ENCODE results near the gene PPHLN1.

The PPHLN1 gene

DNA sequence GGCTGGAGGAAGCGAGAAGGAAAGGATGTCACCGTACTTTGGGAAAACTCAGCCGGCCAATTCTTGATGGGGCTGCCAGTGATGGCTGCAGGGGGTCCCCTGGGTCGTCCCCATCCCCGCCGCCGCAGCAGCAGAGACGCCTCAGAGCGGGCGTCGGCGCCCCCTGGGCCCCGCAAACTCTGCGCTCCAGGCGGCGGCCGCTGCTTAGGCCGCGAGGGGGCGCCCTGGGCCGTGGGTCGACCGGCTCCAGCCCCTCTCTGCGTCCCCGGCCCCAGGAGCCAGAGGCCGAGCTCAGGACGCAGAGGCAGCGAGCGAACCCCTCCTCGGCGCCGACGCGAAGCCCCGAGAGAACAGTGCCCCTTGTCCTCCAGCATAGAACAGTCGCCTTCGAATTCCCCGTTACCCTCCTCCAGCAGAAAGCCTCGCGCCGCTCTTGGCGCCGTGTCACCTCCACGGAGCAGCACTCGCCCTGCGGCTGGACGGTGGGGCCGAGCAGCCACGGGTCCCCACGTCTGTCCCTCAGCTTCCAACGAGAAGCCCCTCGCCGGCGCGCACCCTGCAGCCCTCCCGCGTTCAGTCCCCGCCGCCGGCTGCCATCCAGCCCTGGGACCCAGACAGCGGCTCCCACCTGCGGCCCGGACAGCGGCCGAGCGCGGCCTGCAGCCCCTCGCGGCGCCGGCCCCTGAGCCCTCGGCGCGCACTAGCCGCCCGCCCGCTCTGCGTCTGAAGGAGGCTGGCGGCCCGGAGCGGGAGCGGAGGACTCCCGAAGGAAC lies 157.0 kb downstream of the PPHLN1 start:
- TF ChIP-seq ZNF274 (IDR thresholded peaks at IDR 0.05; ENCODE audit: low read depth, low read length), result no peak
- peak overlapping the region; percentile 75 for H3K4me3 ChIP-seq (ENCODE audit: low read length)

DNA sequence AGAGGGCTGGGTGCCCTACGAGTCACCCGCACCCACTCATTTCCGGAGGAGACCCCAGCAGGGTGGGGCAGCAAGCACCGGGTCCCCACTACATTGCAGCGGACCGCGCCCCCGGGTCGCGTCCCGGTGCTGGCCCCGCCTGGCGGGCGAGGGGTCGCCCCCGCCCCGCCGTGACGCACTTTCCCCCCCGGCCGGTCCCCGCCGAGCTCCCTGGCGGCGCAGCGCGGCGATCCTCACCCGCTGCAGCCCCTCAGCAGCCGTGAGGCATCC lies 157.5 kb downstream of the PPHLN1 start:
- H3K4me3 ChIP-seq (ENCODE audit: low read length), result peak overlapping the region; percentile 75
- TF ChIP-seq ZNF274 (IDR thresholded peaks at IDR 0.05; ENCODE audit: low read depth, low read length), result no peak

DNA sequence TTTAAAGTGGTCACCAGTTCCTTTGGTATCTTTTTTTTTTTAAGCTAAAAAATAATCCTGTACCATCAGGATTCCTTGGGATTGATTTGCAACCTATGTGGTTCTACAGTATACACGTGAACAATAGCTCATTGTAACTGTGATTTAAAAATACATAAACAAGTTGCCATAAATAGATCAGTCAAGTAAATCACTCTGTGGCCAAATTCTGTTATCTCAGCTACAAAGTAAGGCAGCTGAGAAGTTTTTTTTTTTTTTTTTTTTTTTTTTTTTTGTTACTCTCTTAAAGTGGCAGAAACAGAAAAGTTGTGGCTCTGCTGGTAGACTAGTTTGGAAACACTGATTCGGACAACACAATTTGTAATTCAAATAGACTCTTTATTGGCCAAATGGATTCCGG lies 159.0 kb downstream of the PPHLN1 start:
- no peak for TF ChIP-seq ZNF274 (IDR thresholded peaks at IDR 0.05; ENCODE audit: low read depth, low read length)
- no peak overlapping the region for H3K4me3 ChIP-seq (ENCODE audit: low read length)

DNA sequence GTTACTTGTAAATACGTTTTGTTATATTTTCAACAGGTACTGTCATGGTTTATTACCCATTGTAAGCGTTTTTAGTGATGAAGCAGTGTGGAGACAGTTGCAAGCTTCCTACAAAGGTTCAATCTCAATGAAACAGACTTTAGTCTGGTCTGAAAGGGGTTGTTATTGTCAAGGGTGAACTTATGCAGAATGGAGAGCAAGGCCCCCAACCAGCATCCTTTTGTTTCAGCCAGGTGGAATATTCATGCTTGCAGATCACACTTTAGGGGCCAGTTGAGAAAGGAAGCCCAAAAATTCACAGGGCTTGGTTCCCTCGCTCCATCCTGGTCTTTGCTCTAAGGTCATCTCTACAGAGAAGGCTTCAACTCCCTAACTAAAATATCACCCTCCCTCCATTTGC lies 159.9 kb downstream of the PPHLN1 start:
- TF ChIP-seq ZNF274 (IDR thresholded peaks at IDR 0.05; ENCODE audit: low read depth, low read length), result no peak
- H3K4me3 ChIP-seq (ENCODE audit: low read length), result no peak overlapping the region

DNA sequence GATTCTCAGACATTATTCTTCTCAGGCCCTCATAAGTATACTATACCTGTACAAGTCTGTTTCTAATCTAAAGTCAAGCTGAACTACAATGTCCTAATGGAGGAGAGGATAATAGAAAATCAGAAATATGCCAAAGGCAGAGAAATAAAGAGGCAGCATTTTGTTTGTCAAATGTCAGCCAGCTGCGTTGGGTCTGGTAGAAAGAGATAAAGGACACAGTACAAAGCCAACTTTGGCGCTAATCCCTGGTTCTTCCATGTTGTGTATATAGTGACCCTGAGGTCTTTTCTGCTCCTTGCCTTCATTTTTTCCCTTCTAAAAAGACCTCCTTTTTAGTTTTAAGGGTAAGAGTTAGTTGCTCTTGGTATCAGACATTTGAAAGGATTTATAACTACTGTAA lies 160.4 kb downstream of the PPHLN1 start:
- H3K4me3 ChIP-seq (ENCODE audit: low read length), result no peak overlapping the region
- no peak for TF ChIP-seq ZNF274 (IDR thresholded peaks at IDR 0.05; ENCODE audit: low read depth, low read length)

DNA sequence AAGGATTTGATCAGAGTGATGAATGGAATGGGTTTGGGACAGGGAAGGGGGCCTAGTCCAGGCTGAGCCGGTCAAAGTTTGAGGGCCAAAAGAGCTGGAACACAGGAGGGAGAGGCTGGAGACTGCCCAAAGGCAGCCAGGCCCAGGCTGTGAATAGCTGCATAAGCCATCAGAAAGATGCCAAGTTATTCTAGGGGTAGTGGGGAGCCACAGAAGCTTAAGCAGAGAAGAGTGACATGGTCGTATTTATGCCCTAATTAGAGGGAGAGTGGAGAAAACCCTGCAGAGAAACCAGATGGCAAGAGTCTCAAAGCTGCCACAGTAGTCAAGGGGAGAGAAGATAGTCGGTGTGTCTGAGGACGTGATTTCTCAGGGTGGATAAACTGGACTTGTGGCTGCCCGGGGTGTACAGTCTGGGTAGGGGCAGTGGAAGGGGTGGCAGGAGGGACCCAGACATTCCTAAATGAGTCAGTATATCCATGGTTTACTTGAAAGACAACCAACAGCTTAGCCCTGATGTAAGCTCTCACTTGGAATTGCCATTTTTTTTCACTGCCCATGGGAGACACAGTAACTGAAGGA lies 164.4 kb downstream of the PPHLN1 start:
- H3K4me3 ChIP-seq (ENCODE audit: low read length), result no peak overlapping the region
- TF ChIP-seq ZNF274 (IDR thresholded peaks at IDR 0.05; ENCODE audit: low read depth, low read length), result no peak

All from GM08714 (cell line).